ENCODE measurements around the gene KCNH6. TPM values are rescaled to one million over a fixed set of nuclear protein-coding genes. Genes with fewer than 3 reads are reported as not detected.

The KCNH6 gene, protein sequence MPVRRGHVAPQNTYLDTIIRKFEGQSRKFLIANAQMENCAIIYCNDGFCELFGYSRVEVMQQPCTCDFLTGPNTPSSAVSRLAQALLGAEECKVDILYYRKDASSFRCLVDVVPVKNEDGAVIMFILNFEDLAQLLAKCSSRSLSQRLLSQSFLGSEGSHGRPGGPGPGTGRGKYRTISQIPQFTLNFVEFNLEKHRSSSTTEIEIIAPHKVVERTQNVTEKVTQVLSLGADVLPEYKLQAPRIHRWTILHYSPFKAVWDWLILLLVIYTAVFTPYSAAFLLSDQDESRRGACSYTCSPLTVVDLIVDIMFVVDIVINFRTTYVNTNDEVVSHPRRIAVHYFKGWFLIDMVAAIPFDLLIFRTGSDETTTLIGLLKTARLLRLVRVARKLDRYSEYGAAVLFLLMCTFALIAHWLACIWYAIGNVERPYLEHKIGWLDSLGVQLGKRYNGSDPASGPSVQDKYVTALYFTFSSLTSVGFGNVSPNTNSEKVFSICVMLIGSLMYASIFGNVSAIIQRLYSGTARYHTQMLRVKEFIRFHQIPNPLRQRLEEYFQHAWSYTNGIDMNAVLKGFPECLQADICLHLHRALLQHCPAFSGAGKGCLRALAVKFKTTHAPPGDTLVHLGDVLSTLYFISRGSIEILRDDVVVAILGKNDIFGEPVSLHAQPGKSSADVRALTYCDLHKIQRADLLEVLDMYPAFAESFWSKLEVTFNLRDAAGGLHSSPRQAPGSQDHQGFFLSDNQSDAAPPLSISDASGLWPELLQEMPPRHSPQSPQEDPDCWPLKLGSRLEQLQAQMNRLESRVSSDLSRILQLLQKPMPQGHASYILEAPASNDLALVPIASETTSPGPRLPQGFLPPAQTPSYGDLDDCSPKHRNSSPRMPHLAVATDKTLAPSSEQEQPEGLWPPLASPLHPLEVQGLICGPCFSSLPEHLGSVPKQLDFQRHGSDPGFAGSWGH
- not detected in 2 replicates for total RNA-seq

DNA sequence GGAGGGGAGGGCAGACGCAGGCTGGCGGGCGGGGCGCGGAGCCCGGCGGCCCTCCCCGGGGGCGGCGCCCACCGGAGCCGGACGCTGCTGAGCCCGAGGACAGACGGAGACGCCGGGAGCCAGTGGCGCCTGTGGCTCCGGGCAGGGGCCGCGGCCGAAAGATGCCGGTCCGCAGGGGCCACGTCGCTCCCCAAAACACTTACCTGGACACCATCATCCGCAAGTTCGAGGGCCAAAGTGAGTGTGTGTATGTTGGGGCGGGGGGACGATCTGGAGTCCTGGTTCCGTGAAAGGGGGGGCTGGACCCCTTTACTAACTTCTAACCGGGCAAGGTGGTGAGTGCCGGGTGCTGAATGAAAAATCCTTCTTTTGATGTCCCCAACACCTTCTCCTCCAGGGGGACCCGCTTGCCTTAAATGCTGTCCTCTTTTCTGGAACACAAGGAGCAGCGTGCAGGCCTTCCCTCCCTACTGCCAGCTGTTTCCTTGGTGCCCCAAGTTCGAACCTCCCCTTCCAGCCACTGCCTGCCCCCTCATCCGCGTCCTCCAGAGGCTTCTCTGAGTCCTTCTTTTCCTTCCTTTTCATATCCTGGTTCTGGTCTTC lies at the start of gene KCNH6:
KCNH6 (plus strand) TSS at position 106 of the 603 bp plus-strand sequence; CDS start at position 162, 56 bp downstream.

DNA sequence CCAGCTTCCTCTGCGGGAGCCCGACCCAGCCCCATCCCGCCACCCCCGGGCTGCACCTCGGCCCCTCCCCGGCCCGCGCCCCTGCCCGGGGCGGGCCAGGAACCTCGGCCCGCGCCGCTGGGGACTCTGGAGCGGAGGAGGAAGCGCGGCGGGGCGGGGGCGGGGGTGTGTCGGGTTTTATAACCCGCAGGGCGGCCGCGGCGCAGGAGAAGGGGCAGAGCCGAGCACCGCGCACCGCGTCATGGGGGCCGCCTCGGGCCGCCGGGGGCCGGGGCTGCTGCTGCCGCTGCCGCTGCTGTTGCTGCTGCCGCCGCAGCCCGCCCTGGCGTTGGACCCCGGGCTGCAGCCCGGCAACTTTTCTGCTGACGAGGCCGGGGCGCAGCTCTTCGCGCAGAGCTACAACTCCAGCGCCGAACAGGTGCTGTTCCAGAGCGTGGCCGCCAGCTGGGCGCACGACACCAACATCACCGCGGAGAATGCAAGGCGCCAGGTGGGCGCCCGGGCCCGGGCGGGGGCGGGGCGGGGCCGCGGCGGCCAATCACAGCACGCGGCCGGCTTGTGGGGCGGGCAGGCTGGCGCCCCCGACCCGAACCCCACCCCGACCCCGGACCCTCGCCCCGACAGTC lies 46.2 kb upstream of the KCNH6 start, which contains the start of gene ACE:
ACE (plus strand) TSS at position 208 of the 626 bp plus-strand sequence; CDS start at position 242, 34 bp downstream.

DNA sequence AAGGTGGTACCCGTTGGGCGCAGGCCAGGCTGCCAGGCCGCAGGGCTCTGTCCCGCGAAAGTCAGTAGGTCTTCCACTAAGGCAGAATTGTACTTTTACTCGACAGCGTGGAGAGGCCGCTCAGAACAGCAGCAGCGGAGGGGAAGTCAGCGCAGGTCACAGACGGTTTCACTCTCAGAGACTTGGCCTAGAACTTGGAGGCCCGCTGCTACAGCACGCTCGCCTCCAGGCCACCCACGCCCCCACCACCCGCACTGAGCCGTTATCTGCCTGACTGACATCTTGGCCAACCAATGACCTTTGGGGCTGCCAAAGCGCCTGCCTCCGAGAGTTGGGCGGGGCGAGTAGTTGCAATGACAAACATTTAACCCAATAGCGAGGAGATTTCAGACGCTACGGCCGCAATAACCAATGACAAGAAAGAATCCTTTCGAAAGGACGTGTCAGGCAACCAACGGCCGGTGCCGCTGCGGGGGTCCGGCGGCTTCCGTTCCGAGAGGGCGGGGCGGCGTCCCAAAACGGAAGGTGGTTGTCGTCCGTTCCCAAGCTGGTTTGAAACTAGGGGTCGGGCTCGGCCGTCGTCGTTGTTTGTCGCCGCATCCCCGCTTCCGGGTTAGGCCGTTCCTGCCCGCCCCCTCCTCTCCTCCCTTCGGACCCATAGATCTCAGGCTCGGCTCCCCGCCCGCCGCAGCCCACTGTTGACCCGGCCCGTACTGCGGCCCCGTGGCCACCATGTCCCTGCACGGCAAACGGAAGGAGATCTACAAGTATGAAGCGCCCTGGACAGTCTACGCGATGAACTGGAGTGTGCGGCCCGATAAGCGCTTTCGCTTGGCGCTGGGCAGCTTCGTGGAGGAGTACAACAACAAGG lies 27.0 kb downstream of the KCNH6 start, which contains the start of gene DCAF7:
DCAF7 (plus strand) TSS at position 532 of the 871 bp plus-strand sequence; CDS start at position 733, 201 bp downstream.

Other genes with a start within 250 kb of the KCNH6 start
- 15.6 and 27.4 TPM in 2 replicates for gene CYB561, start 77.1 kb upstream of the KCNH6 start, total RNA-seq
- 1.9 and 5.5 TPM in 2 replicates for gene ACE, start 46.3 kb upstream of the KCNH6 start, total RNA-seq
- 28.3 and 34.4 TPM in 2 replicates for gene DCAF7, start 27.1 kb downstream of the KCNH6 start, total RNA-seq
- gene TACO1, start 77.5 kb downstream of the KCNH6 start, total RNA-seq: 28.8 and 32.6 TPM in 2 replicates
- 23.7 and 27.4 TPM in 2 replicates for gene MAP3K3, start 99.1 kb downstream of the KCNH6 start, total RNA-seq
- gene LIMD2, start 176.8 kb downstream of the KCNH6 start, total RNA-seq: 5.5 and 8.0 TPM in 2 replicates
- gene STRADA, start 218.4 kb downstream of the KCNH6 start, total RNA-seq: 22.5 and 32.9 TPM in 2 replicates